Tibial nerve (tissue), 4 donors: Measurements from ENCODE around the gene OSER1. TPM values are rescaled to one million over a fixed set of nuclear protein-coding genes. Genes with fewer than 3 reads are reported as not detected.

Source experiments
- DNase-seq, 2 donors: peaks; one replicate each; pipeline ENCODE4 v3.0.0-alpha.2; 2019; ENCODE audit warnings: low spot score in 2 of 2
- H3K27ac ChIP-seq, 4 donors: fragments of 200-600 bp; sonication (generic) in 3 of 4; one replicate each; pipeline ENCODE4 v1.5.1; 2017 to 2019; ENCODE audit warnings: mild to moderate bottlenecking in 1 of 4
- H3K27me3 ChIP-seq, 2 donors: fragments of 200-600 bp; sonication (generic) in 1 of 2; one replicate each; pipeline versions ENCODE4 v1.5.1 to v1.6.0; 2017 to 2019
- H3K36me3 ChIP-seq, 3 donors: fragments of 200-600 bp; sonication (generic); one replicate each; pipeline ENCODE4 v1.5.1; 2018 to 2019
- H3K4me1 ChIP-seq, 4 donors: fragments of 200-600 bp; sonication (generic) in 3 of 4; one replicate each; pipeline ENCODE4 v1.5.1; 2017 to 2019
- H3K4me3 ChIP-seq, 4 donors: fragments of 200-600 bp; sonication (generic) in 3 of 4; one replicate each; pipeline ENCODE4 v1.5.1; 2017 to 2019; ENCODE audit warnings: mild to moderate bottlenecking in 1 of 4, moderate library complexity in 1 of 4
- H3K9me3 ChIP-seq, 4 donors: fragments of 200-600 bp; sonication (generic) in 3 of 4; one replicate each; pipeline ENCODE4 v1.5.1; 2017 to 2019
- CTCF ChIP-seq, 5 experiments: fragments of 200-600 bp in 3 of 5; fragments of 450-650 bp in 2 of 5; sonication (generic) in 3 of 5; IDR thresholded peaks; one replicate each; pipeline ENCODE4 v1.5.1; 2016 to 2019; ENCODE audit warnings: antibody characterized with exemption in 5 of 5, mild to moderate bottlenecking in 3 of 5, moderate library complexity in 2 of 5
- EP300 ChIP-seq, 2 donors: sonication (generic); formaldehyde crosslinking; IDR thresholded peaks; one replicate each; pipeline ENCODE4 v1.6.1; 2017; ENCODE audit warnings: antibody characterized with exemption in 2 of 2, mild to moderate bottlenecking in 1 of 2
- POLR2A ChIP-seq, 2 donors: fragments of 450-650 bp; IDR thresholded peaks; one replicate each; pipeline ENCODE4 v1.6.1; 2017; ENCODE audit warnings: antibody characterized with exemption in 2 of 2, mild to moderate bottlenecking in 2 of 2, moderate library complexity in 2 of 2
- WGBS, 2 donors: methylation state at CpG; one replicate each; pipeline ENCODE4 v1.1.5; 2018; 5-methylcytosine and 5-hydroxymethylcytosine counted together
- total RNA-seq, 4 donors: library from RNA; depleted of rRNA; stranded (reverse); fragments of >200 nt; gene quantifications; one replicate each; pipeline ENCODE4 v1.1.0, GENCODE V29; 2016

OSER1 gene
- total RNA-seq, 4 donors from 2014 or later: 31.2 to 47.9 (median 35.3) TPM

DNA sequence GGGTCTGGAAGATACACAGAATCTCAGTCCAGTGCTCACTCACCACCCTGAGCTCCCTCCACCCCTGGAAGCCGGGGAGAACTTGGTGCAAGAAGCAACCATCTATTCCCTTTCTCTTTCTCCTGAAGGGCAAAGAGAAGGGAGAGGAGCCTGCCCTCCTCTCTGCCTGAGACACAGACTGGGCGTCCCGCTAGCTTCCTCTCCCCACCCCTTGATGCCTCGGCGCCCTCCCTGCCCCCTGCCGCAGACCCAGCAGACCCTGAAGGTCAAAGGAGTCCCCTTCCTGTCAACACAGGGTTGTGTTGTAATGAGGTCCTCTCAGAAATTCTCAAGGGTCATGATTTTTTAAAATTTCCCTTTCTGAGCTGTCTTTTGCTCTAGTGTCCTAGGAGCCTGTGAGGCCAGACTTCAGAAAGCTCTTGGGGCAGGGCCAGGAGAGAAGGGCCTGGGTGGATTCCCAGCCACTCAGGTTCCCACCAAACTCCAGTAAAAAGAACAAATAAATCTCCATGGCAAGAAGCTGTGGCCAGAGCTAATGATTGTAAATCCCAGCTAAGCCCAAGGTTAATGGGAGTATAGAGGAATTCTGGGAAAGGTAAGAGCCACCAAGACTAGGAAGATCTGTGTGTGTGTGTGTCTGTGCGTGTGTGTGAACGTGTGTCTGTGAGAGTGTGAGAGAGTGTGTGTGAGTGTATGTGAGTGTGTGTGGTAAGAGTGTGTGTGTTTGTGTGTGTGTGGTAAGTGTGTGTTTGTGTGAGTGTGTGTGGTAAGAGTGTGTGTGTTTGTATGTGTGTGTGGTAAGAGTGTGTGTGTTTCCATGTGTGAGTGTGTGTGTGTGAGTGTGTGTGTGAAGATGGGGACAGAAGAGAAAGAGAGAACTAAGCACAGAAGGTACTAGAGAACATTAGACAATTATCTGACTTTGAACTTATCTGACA is 22.5 kb downstream of the OSER1 start:
- WGBS, 2 donors: 27 to 33% methylated on average over 8 of the region's 8 CpGs
- no peak for DNase-seq

GRCh38 chr20:44187054-44187771 is 23.4 kb downstream of the OSER1 start, which contains the start of gene JPH2:
Gene JPH2 (minus strand): TSS chr20:44187188. CDS start chr20:44186705, 483 bp downstream.
- no peak for DNase-seq
- H3K4me3 ChIP-seq: peak within 1 kb of the TSS; percentile 13 to 48 (median 25)
- H3K27me3 ChIP-seq: peaks cover 0 to 21% of the 10 kb centered on the region in 2 donors
- H3K27ac ChIP-seq: peak within 1 kb of the TSS in 2 of 4 donors; percentile 48 to 56
- no peaks in the 10 kb centered on the region for H3K9me3 ChIP-seq
- H3K4me1 ChIP-seq: peaks cover 0 to 19% (median 10%) of the 10 kb centered on the region in 4 donors
- TF ChIP-seq POLR2A (IDR thresholded peaks at IDR 0.05) (no peak), EP300 (IDR thresholded peaks at IDR 0.05) (no peak), CTCF (IDR thresholded peaks at IDR 0.05) (no peak)
- 2 to 3% methylated on average over 10 to 24 of the region's 24 CpGs for WGBS, 2 donors
- H3K36me3 ChIP-seq: no peaks in the 10 kb centered on the region

More for the DNA sequence above, 22.5 kb downstream of the OSER1 start:
- no peak for TF ChIP-seq EP300 (IDR thresholded peaks at IDR 0.05)
- no peak for TF ChIP-seq CTCF (IDR thresholded peaks at IDR 0.05)
- TF ChIP-seq POLR2A (IDR thresholded peaks at IDR 0.05): no peak
- H3K36me3 ChIP-seq: no peaks in the 10 kb centered on the region
- H3K27me3 ChIP-seq: peaks cover 0 to 21% of the 10 kb centered on the region in 2 donors
- peaks cover 0 to 19% (median 10%) of the 10 kb centered on the region in 4 donors for H3K4me1 ChIP-seq
- peak overlapping the region in 2 of 4 donors; percentile 35 to 48 for H3K4me3 ChIP-seq
- peak overlapping the region in 2 of 4 donors; percentile 48 to 56 for H3K27ac ChIP-seq
- no peaks in the 10 kb centered on the region for H3K9me3 ChIP-seq

DNA sequence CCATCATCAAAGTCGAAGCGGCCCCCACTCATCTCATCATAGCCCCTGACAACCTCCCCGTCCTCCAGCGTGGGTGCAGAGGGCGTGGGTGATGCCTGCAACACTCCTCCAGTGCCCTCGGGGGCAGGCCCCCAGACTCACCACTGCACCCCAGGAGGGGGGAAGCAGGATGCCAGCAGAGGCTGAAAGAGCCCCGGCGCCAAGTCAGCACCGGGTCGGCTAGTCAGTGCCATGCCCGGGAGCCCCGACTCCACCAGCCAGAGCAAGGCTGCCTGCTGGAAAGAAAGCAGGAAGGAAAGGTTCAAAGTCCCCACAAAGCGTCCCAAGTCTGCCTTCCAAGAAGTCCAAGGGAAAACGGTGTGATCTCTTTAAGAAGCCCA is 23.9 kb downstream of the OSER1 start:
- Histone ChIP-seq H3K4me3 (peak overlapping the region; percentile 13 to 48 (median 25)), H3K27me3 (peaks cover 0 to 25% of the 10 kb centered on the region in 2 donors), H3K36me3 (no peaks in the 10 kb centered on the region), H3K9me3 (no peaks in the 10 kb centered on the region), H3K4me1 (peaks cover 0 to 19% (median 10%) of the 10 kb centered on the region in 4 donors), H3K27ac (peak overlapping the region in 1 of 4 donors; percentile 56)
- TF ChIP-seq POLR2A (IDR thresholded peaks at IDR 0.05) (no peak), EP300 (IDR thresholded peaks at IDR 0.05) (no peak), CTCF (IDR thresholded peaks at IDR 0.05) (no peak)
- no peak for DNase-seq
- WGBS, 2 donors: 13% methylated on average over 10 to 14 of the region's 14 CpGs

- DNase-seq: no peak
- no peaks in the 10 kb centered on the region for H3K9me3 ChIP-seq
- H3K4me1 ChIP-seq: peaks cover 0 to 19% (median 10%) of the 10 kb centered on the region in 4 donors
- TF ChIP-seq POLR2A (IDR thresholded peaks at IDR 0.05) (no peak), CTCF (IDR thresholded peaks at IDR 0.05) (no peak), EP300 (IDR thresholded peaks at IDR 0.05) (no peak)
- H3K4me3 ChIP-seq: peak overlapping the region in 3 of 4 donors; percentile 13 to 48 (median 15)
- H3K36me3 ChIP-seq: no peaks in the 10 kb centered on the region
- peaks cover 0 to 30% of the 10 kb centered on the region in 2 donors for H3K27me3 ChIP-seq
- 82 to 84% methylated on average over 14 of the region's 14 CpGs for WGBS, 2 donors
- no peak overlapping the region for H3K27ac ChIP-seq
Measured at GRCh38 chr20:44186201-44186600, 24.4 kb downstream of the OSER1 start.
